Measurements from ENCODE around the gene TAF5. TPM values are rescaled to one million over a fixed set of nuclear protein-coding genes. Genes with fewer than 3 reads are reported as not detected.

TAF5 gene
- total and polyA plus RNA-seq, 2 donors (not counting 1 experiment from before 2014, with no cell fraction given) = 2.4 to 5.5 TPM

- Histone ChIP-seq H3K4me3 (ENCODE audit: control extremely low read depth in 1 of 5, extremely low read depth in 1 of 5, insufficient read depth in 1 of 5, low read depth in 2 of 5, low read length in 4 of 5) (no peak overlapping the region), H3K27ac (ENCODE audit: low read length in 2 of 2) (no peak overlapping the region), H3K9me3 (ENCODE audit: control extremely low read depth in 1 of 3, control insufficient read depth in 2 of 3, insufficient read depth in 1 of 3, low read length in 2 of 3) (no peaks in the 10 kb centered on the region), H4K20me1 (ENCODE audit: control insufficient read depth, insufficient read depth, low read length, poor library complexity, severe bottlenecking) (no peaks in the 10 kb centered on the region), H3K27me3 (replicated peaks in 1 of 4; ENCODE audit: control extremely low read depth in 1 of 4, control insufficient read depth in 3 of 4, insufficient read depth in 4 of 4, low read length in 3 of 4) (no peaks in the 10 kb centered on the region), H3K4me1 (ENCODE audit: control insufficient read depth in 2 of 2, insufficient read depth in 2 of 2, low read length in 2 of 2) (no peaks in the 10 kb centered on the region), H2AFZ (ENCODE audit: insufficient read depth, low read depth, low read length, poor library complexity, severe bottlenecking) (no peak overlapping the region), H3K4me2 (replicated peaks; ENCODE audit: low read depth, low read length, poor library complexity, severe bottlenecking) (no peak overlapping the region), H3K36me3 (replicated peaks in 1 of 2; ENCODE audit: control extremely low read depth in 1 of 2, control insufficient read depth in 1 of 2, extremely low read depth in 1 of 2, insufficient read depth in 2 of 2, low read length in 1 of 2) (peaks cover 6 to 76% of the 10 kb centered on the region in 2 experiments), H3K79me2 (ENCODE audit: control insufficient read depth, insufficient read depth, low read length) (no peaks in the 10 kb centered on the region), H3K9ac (ENCODE audit: low read length) (no peak overlapping the region)
- no peaks in the 10 kb centered on the region for H3K27me3 Mint-ChIP-seq
- POLR2A ChIA-PET = no interaction called here
- DNase-seq (no peak), ATAC-seq (ENCODE audit: low read depth) (no peak)
- no peak overlapping the region for H3K4me3 Mint-ChIP-seq
- WGBS (ENCODE audit: insufficient coverage) = 91% methylated on average over 2 of the region's 5 CpGs
- no peaks in the 10 kb centered on the region for H3K4me1 Mint-ChIP-seq
- H3K9me3 Mint-ChIP-seq (ENCODE audit: insufficient read depth) = no peaks in the 10 kb centered on the region
- CTCF ChIA-PET = interaction anchor here (0.7 to 5.0 kb wide), 2 partner anchors 57 to 61 kb away, joined by 3 to 34 read pairs; no protein-coding TSS in a partner anchor
- intact Hi-C loops (cut with micrococcal nuclease) = no loop called here
- TF ChIP-seq EZH2 (IDR thresholded peaks at IDR 0.05; ENCODE audit: borderline replicate concordance, insufficient read depth, low read depth, low read length, poor library complexity, severe bottlenecking) (no peak), CTCF (IDR thresholded peaks at IDR 0.05) (no peak)
- H3K27ac Mint-ChIP-seq = no peak overlapping the region
These were observed 56.0 kb downstream of the TAF5 start for GRCh38 chr10:103423748-103424147.

GRCh38 chr10:103427866-103428265, 60.1 kb downstream of the TAF5 start:
- peaks cover 3 to 66% of the 10 kb centered on the region in 2 experiments for H3K36me3 ChIP-seq (replicated peaks in 1 of 2; ENCODE audit: control extremely low read depth in 1 of 2, control insufficient read depth in 1 of 2, extremely low read depth in 1 of 2, insufficient read depth in 2 of 2, low read length in 1 of 2)
- no peak for TF ChIP-seq EZH2 (IDR thresholded peaks at IDR 0.05; ENCODE audit: borderline replicate concordance, insufficient read depth, low read depth, low read length, poor library complexity, severe bottlenecking)
- no peak for TF ChIP-seq CTCF (IDR thresholded peaks at IDR 0.05)
- no peaks in the 10 kb centered on the region for H3K9me3 ChIP-seq (ENCODE audit: control extremely low read depth in 1 of 3, control insufficient read depth in 2 of 3, insufficient read depth in 1 of 3, low read length in 2 of 3)
- no peaks in the 10 kb centered on the region for H3K27me3 ChIP-seq (replicated peaks in 1 of 4; ENCODE audit: control extremely low read depth in 1 of 4, control insufficient read depth in 3 of 4, insufficient read depth in 4 of 4, low read length in 3 of 4)
- Mint-ChIP-seq H3K27ac (no peak overlapping the region), H3K27me3 (no peaks in the 10 kb centered on the region), H3K9me3 (ENCODE audit: insufficient read depth) (no peaks in the 10 kb centered on the region), H3K4me1 (no peaks in the 10 kb centered on the region), H3K4me3 (no peak overlapping the region)
- no peak overlapping the region for H3K4me3 ChIP-seq (ENCODE audit: control extremely low read depth in 1 of 5, extremely low read depth in 1 of 5, insufficient read depth in 1 of 5, low read depth in 2 of 5, low read length in 4 of 5)
- intact Hi-C loops (cut with micrococcal nuclease) = no loop called here
- ChIA-PET CTCF (interaction anchor here (2.9 to 5.0 kb wide), 2 partner anchors 11 to 57 kb away, joined by 12 to 34 read pairs; no protein-coding TSS in a partner anchor), POLR2A (no interaction called here)
- WGBS (ENCODE audit: insufficient coverage) = 99% methylated on average over 6 of the region's 9 CpGs
- H3K79me2 ChIP-seq (ENCODE audit: control insufficient read depth, insufficient read depth, low read length) = no peaks in the 10 kb centered on the region
- no peak for ATAC-seq (ENCODE audit: low read depth)
- no peak overlapping the region for H3K4me2 ChIP-seq (replicated peaks; ENCODE audit: low read depth, low read length, poor library complexity, severe bottlenecking)
- H3K9ac ChIP-seq (ENCODE audit: low read length) = no peak overlapping the region
- DNase-seq = no peak
- H3K27ac ChIP-seq (ENCODE audit: low read length in 2 of 2) = no peak overlapping the region
- H4K20me1 ChIP-seq (ENCODE audit: control insufficient read depth, insufficient read depth, low read length, poor library complexity, severe bottlenecking) = no peaks in the 10 kb centered on the region
- H3K4me1 ChIP-seq (ENCODE audit: control insufficient read depth in 2 of 2, insufficient read depth in 2 of 2, low read length in 2 of 2) = no peaks in the 10 kb centered on the region
- H2AFZ ChIP-seq (ENCODE audit: insufficient read depth, low read depth, low read length, poor library complexity, severe bottlenecking) = no peak overlapping the region
